Measurements from ENCODE around the gene NUP214.
A peak's percentile ranks its signal among the peaks of the same experiment; 100 is the strongest.
"Not testable (repeated sequence)": the region's sequence is repeated elsewhere in the genome, so short reads cannot be mapped to it uniquely, and the experiment has no call there.

The NUP214 gene

GRCh38 chr9:131263701-131264100 is 138.3 kb downstream of the NUP214 start:
- no peak for DNase-seq

GRCh38 chr9:131264231-131264630 is 138.8 kb downstream of the NUP214 start:
- no peak for DNase-seq

GRCh38 chr9:131266266-131267229 is 141.2 kb downstream of the NUP214 start:
- DNase-seq, result no peak

GRCh38 chr9:131270171-131271015 is 145.0 kb downstream of the NUP214 start:
- no peak for DNase-seq

GRCh38 chr9:131271016-131271273 is 145.6 kb downstream of the NUP214 start:
- DNase-seq, result not testable (repeated sequence)

- no peak for DNase-seq
Measured at GRCh38 chr9:131271506-131271931, 146.1 kb downstream of the NUP214 start.

GRCh38 chr9:131272212-131272611 is 146.8 kb downstream of the NUP214 start:
- no peak for DNase-seq

GRCh38 chr9:131273146-131273855 is 147.9 kb downstream of the NUP214 start:
- no peak for DNase-seq

GRCh38 chr9:131273856-131274673 is 148.7 kb downstream of the NUP214 start:
- no peak for DNase-seq

- DNase-seq, result no peak
Measured at GRCh38 chr9:131274674-131275331, 149.4 kb downstream of the NUP214 start.

- no peak for DNase-seq
Measured at GRCh38 chr9:131275332-131276093, 150.1 kb downstream of the NUP214 start.

- DNase-seq, result no peak
Measured at GRCh38 chr9:131276094-131276888, 150.9 kb downstream of the NUP214 start, which contains the start of gene FAM78A. TSS of gene FAM78A (minus strand) at chr9:131276510. CDS start at chr9:131276179, 331 bp downstream.

- DNase-seq, result no peak
Measured at GRCh38 chr9:131276891-131277286, 151.5 kb downstream of the NUP214 start.

- no peak for DNase-seq
Measured at GRCh38 chr9:131277287-131277909, 152.0 kb downstream of the NUP214 start.

- DNase-seq, result peak; percentile 69 to 70
Measured at GRCh38 chr9:131277910-131278701, 152.7 kb downstream of the NUP214 start.

- DNase-seq, result no peak
Measured at GRCh38 chr9:131278702-131279111, 153.3 kb downstream of the NUP214 start.

GRCh38 chr9:131279196-131279862 is 153.9 kb downstream of the NUP214 start:
- no peak for DNase-seq

All from activated CD4-positive, alpha-beta T cell treated with anti-CD3 and anti-CD28 coated beads, Interleukin-2, amount 50 U/mL, for 4 hours (primary cell).